Smooth muscle cell (in vitro differentiated cells): ENCODE data around the gene GGNBP2. TPM values are rescaled to one million over a fixed set of nuclear protein-coding genes. Genes with fewer than 3 reads are reported as not detected.

Experiments used
- DNase-seq: peaks from one replicate; lab custom pipeline; 2025; ENCODE audit not compliant: unreplicated experiment; lab: John Stamatoyannopoulos, UW
- H2AFZ ChIP-seq: fragments of 200-600 bp; sonication (generic); 2 replicates; pipeline ENCODE4 v1.6.0; 2016; ENCODE audit warnings: antibody characterized with exemption, low read depth, mild to moderate bottlenecking
- H3F3A ChIP-seq: fragments of 200-600 bp; sonication (generic); 2 replicates; pipeline ENCODE4 v1.6.0; 2017; ENCODE audit warnings: antibody characterized with exemption, low read depth
- H3K27ac ChIP-seq: fragments of 200-600 bp; sonication (generic); 2 replicates; pipeline ENCODE4 v1.5.1; 2016; ENCODE audit warnings: low read depth, mild to moderate bottlenecking
- H3K27me3 ChIP-seq: fragments of 200-600 bp; sonication (generic); 2 replicates; pipeline ENCODE4 v1.6.1; 2016; ENCODE audit warnings: low read depth, mild to moderate bottlenecking
- H3K36me3 ChIP-seq: fragments of 200-600 bp; sonication (generic); 2 replicates; pipeline ENCODE4 v1.5.1; 2016; ENCODE audit warnings: low read depth
- H3K4me1 ChIP-seq: fragments of 200-600 bp; sonication (generic); 2 replicates; pipeline ENCODE4 v1.5.1; 2016; ENCODE audit warnings: low read depth
- H3K4me2 ChIP-seq: fragments of 200-600 bp; sonication (generic); 2 replicates; pipeline ENCODE4 v1.6.0; 2016; ENCODE audit warnings: mild to moderate bottlenecking
- H3K4me3 ChIP-seq: fragments of 200-600 bp; sonication (generic); 2 replicates; pipeline ENCODE4 v1.5.1; 2016; ENCODE audit warnings: mild to moderate bottlenecking
- H3K79me2 ChIP-seq: fragments of 200-600 bp; sonication (generic); 2 replicates; pipeline ENCODE4 v1.6.0; 2016; ENCODE audit warnings: low read depth, mild to moderate bottlenecking
- H3K9ac ChIP-seq: fragments of 200-600 bp; sonication (generic); 2 replicates; pipeline ENCODE4 v1.6.0; 2016; ENCODE audit warnings: low read depth
- H3K9me3 ChIP-seq: fragments of 200-600 bp; sonication (generic); replicated peaks from 2 replicates; pipeline ENCODE4 v1.5.1; 2016; ENCODE audit warnings: low read depth
- H4K20me1 ChIP-seq: fragments of 200-600 bp; sonication (generic); 2 replicates; pipeline ENCODE4 v1.6.0; 2016; ENCODE audit warnings: low read depth
- WGBS: methylation state at CpG from one replicate; pipeline ENCODE4 v1.1.7; 2016; ENCODE audit warnings: low lambda C conversion rate; 5-methylcytosine and 5-hydroxymethylcytosine counted together
- polyA plus RNA-seq: library from polyadenylated mRNA; unstranded; fragments of >200 nt; fragmentation: Nextera tagmentation; extraction: Ambion mirVana; gene quantifications from 2 replicates; pipeline ENCODE4 v1.2.1, GENCODE V29; 2016
- total RNA-seq: library from RNA; depleted of rRNA; stranded (reverse); fragments of >200 nt; gene quantifications from 2 replicates; pipeline ENCODE4 v1.2.3, GENCODE V29; 2014
- TF ChIP-seq, protein P1 (sequence below): fragments of 200-600 bp; sonication (generic); IDR thresholded peaks from 2 replicates; pipeline ENCODE4 v1.5.1; 2017; ENCODE audit warnings: borderline replicate concordance, mild to moderate bottlenecking, antibody characterized with exemption; ENCODE audit not compliant: insufficient read depth, poor library complexity, severe bottlenecking

GGNBP2 gene
- total and polyA plus RNA-seq, 2 experiments from 2014 or later, result 54.4 to 56.6 TPM

DNA sequence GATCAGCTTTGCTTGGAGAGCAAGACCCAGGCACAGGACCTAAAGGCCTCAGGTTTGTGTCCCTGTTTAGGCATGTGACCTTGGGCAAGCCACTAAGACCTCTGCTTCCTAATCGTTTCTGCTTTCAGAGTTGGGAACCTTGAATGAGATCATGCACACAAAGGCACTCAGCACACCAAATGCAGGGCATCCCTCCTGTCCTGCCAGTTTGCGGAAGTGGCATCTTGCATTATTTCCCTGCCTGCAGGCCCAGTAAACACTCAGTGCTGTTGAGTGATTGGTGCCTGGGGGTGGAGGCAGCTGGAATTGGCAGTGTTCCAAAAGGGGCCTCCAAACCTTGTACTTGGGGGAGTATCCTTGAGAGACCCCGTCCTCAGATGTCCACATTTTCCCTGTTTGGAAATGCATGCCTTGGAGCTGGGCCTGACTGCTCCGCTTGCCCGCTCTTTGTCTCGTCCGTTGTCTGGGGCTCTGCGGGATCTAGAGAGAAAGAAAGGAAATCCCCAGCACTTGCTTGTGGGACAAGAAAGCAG lies 85.3 kb downstream of the GGNBP2 start:
- no peak for DNase-seq
- Histone ChIP-seq H3K9me3 (no peaks in the 10 kb centered on the region), H2AFZ (no peak overlapping the region), H3K27ac (no peak overlapping the region), H3K4me2 (no peak overlapping the region), H3K4me3 (no peak overlapping the region), H4K20me1 (no peaks in the 10 kb centered on the region), H3F3A (no peaks in the 10 kb centered on the region), H3K9ac (no peak overlapping the region), H3K79me2 (no peaks in the 10 kb centered on the region), H3K27me3 (peaks cover 36% of the 10 kb centered on the region), H3K36me3 (no peaks in the 10 kb centered on the region), H3K4me1 (peaks cover 15% of the 10 kb centered on the region)
- WGBS, result 87% methylated on average over 8 of the region's 8 CpGs
- TF ChIP-seq, protein P1, sequence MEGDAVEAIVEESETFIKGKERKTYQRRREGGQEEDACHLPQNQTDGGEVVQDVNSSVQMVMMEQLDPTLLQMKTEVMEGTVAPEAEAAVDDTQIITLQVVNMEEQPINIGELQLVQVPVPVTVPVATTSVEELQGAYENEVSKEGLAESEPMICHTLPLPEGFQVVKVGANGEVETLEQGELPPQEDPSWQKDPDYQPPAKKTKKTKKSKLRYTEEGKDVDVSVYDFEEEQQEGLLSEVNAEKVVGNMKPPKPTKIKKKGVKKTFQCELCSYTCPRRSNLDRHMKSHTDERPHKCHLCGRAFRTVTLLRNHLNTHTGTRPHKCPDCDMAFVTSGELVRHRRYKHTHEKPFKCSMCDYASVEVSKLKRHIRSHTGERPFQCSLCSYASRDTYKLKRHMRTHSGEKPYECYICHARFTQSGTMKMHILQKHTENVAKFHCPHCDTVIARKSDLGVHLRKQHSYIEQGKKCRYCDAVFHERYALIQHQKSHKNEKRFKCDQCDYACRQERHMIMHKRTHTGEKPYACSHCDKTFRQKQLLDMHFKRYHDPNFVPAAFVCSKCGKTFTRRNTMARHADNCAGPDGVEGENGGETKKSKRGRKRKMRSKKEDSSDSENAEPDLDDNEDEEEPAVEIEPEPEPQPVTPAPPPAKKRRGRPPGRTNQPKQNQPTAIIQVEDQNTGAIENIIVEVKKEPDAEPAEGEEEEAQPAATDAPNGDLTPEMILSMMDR, result no peak

DNA sequence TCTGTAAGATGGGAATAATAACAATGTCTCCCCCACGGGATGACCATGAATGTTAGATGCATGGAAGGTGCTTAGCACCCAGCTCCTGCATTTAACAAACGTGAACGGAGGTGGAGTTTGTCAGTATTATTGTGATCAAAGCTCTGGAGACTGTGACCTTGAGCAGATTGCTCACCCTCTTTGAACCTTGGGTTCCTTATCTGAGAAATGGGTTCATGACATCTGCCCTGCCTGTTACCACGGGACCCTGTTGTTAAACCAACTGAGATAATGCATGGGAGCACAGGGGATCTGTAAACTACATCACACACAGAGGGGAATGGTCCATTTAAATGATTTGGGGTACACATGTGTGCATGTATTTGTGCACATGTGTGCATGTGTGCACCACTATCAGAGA lies 86.3 kb downstream of the GGNBP2 start:
- Histone ChIP-seq H3F3A (no peaks in the 10 kb centered on the region), H3K27me3 (peaks cover 46% of the 10 kb centered on the region), H3K9me3 (no peaks in the 10 kb centered on the region), H2AFZ (no peak overlapping the region), H3K27ac (no peak overlapping the region), H3K4me2 (no peak overlapping the region), H4K20me1 (no peaks in the 10 kb centered on the region), H3K4me3 (no peak overlapping the region), H3K4me1 (peaks cover 15% of the 10 kb centered on the region), H3K36me3 (no peaks in the 10 kb centered on the region), H3K9ac (no peak overlapping the region), H3K79me2 (no peaks in the 10 kb centered on the region)
- WGBS, result 83% methylated on average over 4 of the region's 4 CpGs
- TF ChIP-seq, protein P1, result no peak
- no peak for DNase-seq

DNA sequence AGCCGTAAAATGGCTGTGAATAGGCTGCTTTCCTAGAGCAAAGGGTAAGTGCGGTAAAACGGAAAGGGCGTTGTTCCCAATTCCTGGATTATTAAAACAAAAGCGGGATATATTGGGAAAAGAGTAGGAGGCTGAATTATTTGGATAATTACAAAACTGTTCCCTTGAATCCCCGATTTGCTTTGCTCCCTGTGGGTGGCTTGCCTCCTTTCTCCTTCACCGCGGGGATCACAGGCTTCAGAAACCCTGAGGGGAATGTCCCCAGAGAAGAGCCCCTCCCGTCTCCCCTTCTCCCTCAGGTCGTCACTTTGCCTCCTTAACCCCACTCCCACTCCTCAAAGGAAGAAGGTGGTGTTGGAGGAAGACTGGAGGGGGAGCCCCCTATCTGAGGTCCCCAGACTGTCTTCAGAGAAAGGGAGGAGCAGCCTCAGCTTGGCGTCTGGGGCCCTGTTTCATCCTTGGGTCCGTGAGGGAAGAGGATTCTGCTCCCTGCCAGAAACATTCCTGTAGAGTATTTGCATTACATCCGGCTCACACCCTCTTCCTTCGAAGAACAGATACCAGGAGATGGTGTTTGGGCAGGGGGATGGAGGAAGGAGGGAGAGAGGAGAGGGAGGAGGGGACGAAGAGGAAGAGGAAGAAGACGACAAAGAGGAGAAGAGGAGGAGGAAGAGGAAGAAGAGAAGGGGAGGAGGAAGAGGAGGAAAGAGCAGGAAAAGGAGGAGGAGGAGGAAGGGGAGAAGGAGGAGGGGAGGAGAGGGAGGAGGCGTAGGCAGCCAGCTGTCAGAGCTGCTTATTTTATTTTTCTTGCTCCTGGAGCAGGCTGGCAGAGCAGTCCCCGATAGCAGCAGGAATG lies 88.4 kb downstream of the GGNBP2 start:
- 22% methylated on average over 18 of the region's 18 CpGs for WGBS

More for the DNA sequence above, 88.4 kb downstream of the GGNBP2 start:
- peaks cover 15% of the 10 kb centered on the region for H3K4me1 ChIP-seq
- H3F3A ChIP-seq, result no peaks in the 10 kb centered on the region
- H3K27me3 ChIP-seq, result peaks cover 67% of the 10 kb centered on the region
- TF ChIP-seq, protein P1, result no peak
- H3K4me2 ChIP-seq, result peak overlapping the region; percentile 59
- H3K4me3 ChIP-seq, result no peak overlapping the region
- DNase-seq, result no peak
- no peaks in the 10 kb centered on the region for H4K20me1 ChIP-seq
- H3K36me3 ChIP-seq, result no peaks in the 10 kb centered on the region
- H2AFZ ChIP-seq, result no peak overlapping the region
- H3K9ac ChIP-seq, result no peak overlapping the region
- no peaks in the 10 kb centered on the region for H3K79me2 ChIP-seq
- H3K9me3 ChIP-seq, result no peaks in the 10 kb centered on the region
- no peak overlapping the region for H3K27ac ChIP-seq

Other genes with a start within 250 kb of the GGNBP2 start
- not detected in 2 replicates for gene TBC1D3G, start 221.0 kb upstream of the GGNBP2 start, total RNA-seq
- gene TBC1D3G, start 221.0 kb upstream of the GGNBP2 start, polyA plus RNA-seq, result not detected in 2 replicates
- gene TBC1D3H, start 156.5 kb upstream of the GGNBP2 start, total RNA-seq, result not detected in 2 replicates
- not detected in 2 replicates for gene TBC1D3H, start 156.5 kb upstream of the GGNBP2 start, polyA plus RNA-seq
- gene ZNHIT3, start 58.2 kb upstream of the GGNBP2 start, total RNA-seq, result 33.7 and 34.2 TPM in 2 replicates
- 43.0 and 47.7 TPM in 2 replicates for gene ZNHIT3, start 58.2 kb upstream of the GGNBP2 start, polyA plus RNA-seq
- 32.8 and 34.8 TPM in 2 replicates for gene MYO19, start 10.1 kb upstream of the GGNBP2 start, total RNA-seq
- 20.4 and 27.9 TPM in 2 replicates for gene MYO19, start 10.1 kb upstream of the GGNBP2 start, polyA plus RNA-seq
- gene PIGW, start 9.9 kb upstream of the GGNBP2 start, total RNA-seq, result 2.3 and 3.4 TPM in 2 replicates
- 4.5 TPM in 2 replicates for gene PIGW, start 9.9 kb upstream of the GGNBP2 start, polyA plus RNA-seq
- 2.9 and 3.1 TPM in 2 replicates for gene DHRS11, start 47.0 kb downstream of the GGNBP2 start, total RNA-seq
- 9.4 and 12.2 TPM in 2 replicates for gene DHRS11, start 47.0 kb downstream of the GGNBP2 start, polyA plus RNA-seq
- gene MRM1, start 56.7 kb downstream of the GGNBP2 start, total RNA-seq, result 1.7 and 2.9 TPM in 2 replicates
- 2.2 and 2.8 TPM in 2 replicates for gene MRM1, start 56.7 kb downstream of the GGNBP2 start, polyA plus RNA-seq